ENCODE data around the gene MYRIP. TPM values are rescaled to one million over a fixed set of nuclear protein-coding genes. Genes with fewer than 3 reads are reported as not detected.

The MYRIP gene
- total RNA-seq, 3 donors from 2014 or later: 2.3 to 4.8 (median 2.6) TPM

- Histone ChIP-seq H3K27ac (no peak overlapping the region), H3K9me3 (no peaks in the 10 kb centered on the region), H3K4me1 (no peaks in the 10 kb centered on the region), H3K27me3 (no peaks in the 10 kb centered on the region), H3K36me3 (no peaks in the 10 kb centered on the region), H3K4me3 (no peak overlapping the region)
- DNase-seq (ENCODE audit: low spot score in 2 of 2): no peak
- intact Hi-C loops (cut with DNase I; ENCODE audit: low total_unique reads): no loop called here
- TF ChIP-seq POLR2A (IDR thresholded peaks at IDR 0.05) (no peak), POLR2AphosphoS5 (IDR thresholded peaks at IDR 0.05) (no peak)
- TF ChIP-seq, protein P1, sequence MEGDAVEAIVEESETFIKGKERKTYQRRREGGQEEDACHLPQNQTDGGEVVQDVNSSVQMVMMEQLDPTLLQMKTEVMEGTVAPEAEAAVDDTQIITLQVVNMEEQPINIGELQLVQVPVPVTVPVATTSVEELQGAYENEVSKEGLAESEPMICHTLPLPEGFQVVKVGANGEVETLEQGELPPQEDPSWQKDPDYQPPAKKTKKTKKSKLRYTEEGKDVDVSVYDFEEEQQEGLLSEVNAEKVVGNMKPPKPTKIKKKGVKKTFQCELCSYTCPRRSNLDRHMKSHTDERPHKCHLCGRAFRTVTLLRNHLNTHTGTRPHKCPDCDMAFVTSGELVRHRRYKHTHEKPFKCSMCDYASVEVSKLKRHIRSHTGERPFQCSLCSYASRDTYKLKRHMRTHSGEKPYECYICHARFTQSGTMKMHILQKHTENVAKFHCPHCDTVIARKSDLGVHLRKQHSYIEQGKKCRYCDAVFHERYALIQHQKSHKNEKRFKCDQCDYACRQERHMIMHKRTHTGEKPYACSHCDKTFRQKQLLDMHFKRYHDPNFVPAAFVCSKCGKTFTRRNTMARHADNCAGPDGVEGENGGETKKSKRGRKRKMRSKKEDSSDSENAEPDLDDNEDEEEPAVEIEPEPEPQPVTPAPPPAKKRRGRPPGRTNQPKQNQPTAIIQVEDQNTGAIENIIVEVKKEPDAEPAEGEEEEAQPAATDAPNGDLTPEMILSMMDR (IDR thresholded peaks at IDR 0.05): no peak
Observed at GRCh38 chr3:40148827-40149226, 339.4 kb downstream of the MYRIP start.

DNA sequence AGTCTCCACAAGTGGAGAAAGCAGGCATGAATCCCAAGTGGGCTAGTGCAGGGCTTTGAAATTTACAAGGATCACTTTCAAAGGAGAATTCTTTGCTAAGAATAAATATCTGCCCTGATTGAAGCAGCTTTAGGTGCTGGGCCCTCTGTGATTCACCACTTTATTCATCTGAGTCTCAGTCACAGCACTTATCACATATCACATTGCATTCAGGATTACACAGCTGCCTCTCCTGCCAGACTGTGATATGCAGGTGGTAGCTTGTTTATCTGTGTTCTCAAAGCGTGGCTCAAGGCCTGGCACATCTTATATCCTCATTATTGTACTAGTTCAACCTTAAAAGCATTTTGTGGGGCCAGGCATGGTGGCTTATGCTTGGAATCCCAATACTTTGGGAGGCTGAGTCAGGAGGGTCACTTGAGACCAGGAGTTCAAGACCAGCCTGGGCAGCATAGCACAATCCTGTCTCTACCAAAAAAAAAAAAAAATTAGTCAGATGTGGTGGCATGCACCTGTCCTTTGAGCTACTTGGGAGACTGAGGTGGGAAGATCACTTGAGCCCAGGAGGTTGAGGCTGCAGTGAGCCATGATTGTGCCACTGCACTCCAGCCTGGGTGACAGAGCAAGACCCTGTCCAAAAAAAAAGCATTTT is 343.2 kb downstream of the MYRIP start:
- no peaks in the 10 kb centered on the region for H3K9me3 ChIP-seq
- H3K4me1 ChIP-seq: no peaks in the 10 kb centered on the region
- H3K27me3 ChIP-seq: no peaks in the 10 kb centered on the region
- DNase-seq (ENCODE audit: low spot score in 2 of 2): no peak
- TF ChIP-seq, protein P1 (IDR thresholded peaks at IDR 0.05): no peak
- no peak for TF ChIP-seq POLR2A (IDR thresholded peaks at IDR 0.05)
- TF ChIP-seq POLR2AphosphoS5 (IDR thresholded peaks at IDR 0.05): no peak
- intact Hi-C loops (cut with DNase I; ENCODE audit: low total_unique reads): no loop called here
- no peaks in the 10 kb centered on the region for H3K36me3 ChIP-seq
- H3K27ac ChIP-seq: no peak overlapping the region
- no peak overlapping the region for H3K4me3 ChIP-seq

GRCh38 chr3:40160933-40161332 is 351.5 kb downstream of the MYRIP start:
- Histone ChIP-seq H3K27ac (no peak overlapping the region), H3K9me3 (no peaks in the 10 kb centered on the region), H3K4me3 (no peak overlapping the region), H3K27me3 (no peaks in the 10 kb centered on the region), H3K36me3 (no peaks in the 10 kb centered on the region), H3K4me1 (no peaks in the 10 kb centered on the region)
- no peak for DNase-seq (ENCODE audit: low spot score in 2 of 2)
- no peak for TF ChIP-seq POLR2AphosphoS5 (IDR thresholded peaks at IDR 0.05)
- TF ChIP-seq, protein P1 (IDR thresholded peaks at IDR 0.05): no peak
- TF ChIP-seq POLR2A (IDR thresholded peaks at IDR 0.05): no peak
- intact Hi-C loops (cut with DNase I; ENCODE audit: low total_unique reads): no loop called here

- no peaks in the 10 kb centered on the region for H3K27me3 ChIP-seq
- no peaks in the 10 kb centered on the region for H3K36me3 ChIP-seq
- DNase-seq (ENCODE audit: low spot score in 2 of 2): no peak
- intact Hi-C loops (cut with DNase I; ENCODE audit: low total_unique reads): no loop called here
- TF ChIP-seq, protein P1 (IDR thresholded peaks at IDR 0.05): no peak
- TF ChIP-seq POLR2A (IDR thresholded peaks at IDR 0.05) (no peak), POLR2AphosphoS5 (IDR thresholded peaks at IDR 0.05) (no peak)
- H3K27ac ChIP-seq: no peak overlapping the region
- no peaks in the 10 kb centered on the region for H3K4me1 ChIP-seq
- H3K9me3 ChIP-seq: no peaks in the 10 kb centered on the region
- H3K4me3 ChIP-seq: no peak overlapping the region
Observed at GRCh38 chr3:40162616-40163015, 353.2 kb downstream of the MYRIP start.

- intact Hi-C loops (cut with DNase I; ENCODE audit: low total_unique reads): no loop called here
- no peaks in the 10 kb centered on the region for H3K27me3 ChIP-seq
- no peak for DNase-seq (ENCODE audit: low spot score in 2 of 2)
- TF ChIP-seq POLR2A (IDR thresholded peaks at IDR 0.05) (no peak), POLR2AphosphoS5 (IDR thresholded peaks at IDR 0.05) (no peak)
- TF ChIP-seq, protein P1 (IDR thresholded peaks at IDR 0.05): no peak
- H3K4me3 ChIP-seq: no peak overlapping the region
- H3K4me1 ChIP-seq: no peaks in the 10 kb centered on the region
- H3K9me3 ChIP-seq: no peaks in the 10 kb centered on the region
- H3K36me3 ChIP-seq: no peaks in the 10 kb centered on the region
- H3K27ac ChIP-seq: no peak overlapping the region
Observed at GRCh38 chr3:40166997-40167396, 357.6 kb downstream of the MYRIP start.
